ENCODE data around the gene COL6A6.
"Not testable (repeated sequence)": the region's sequence is repeated elsewhere in the genome, so short reads cannot be mapped to it uniquely, and the experiment has no call there.

Gene COL6A6

DNA sequence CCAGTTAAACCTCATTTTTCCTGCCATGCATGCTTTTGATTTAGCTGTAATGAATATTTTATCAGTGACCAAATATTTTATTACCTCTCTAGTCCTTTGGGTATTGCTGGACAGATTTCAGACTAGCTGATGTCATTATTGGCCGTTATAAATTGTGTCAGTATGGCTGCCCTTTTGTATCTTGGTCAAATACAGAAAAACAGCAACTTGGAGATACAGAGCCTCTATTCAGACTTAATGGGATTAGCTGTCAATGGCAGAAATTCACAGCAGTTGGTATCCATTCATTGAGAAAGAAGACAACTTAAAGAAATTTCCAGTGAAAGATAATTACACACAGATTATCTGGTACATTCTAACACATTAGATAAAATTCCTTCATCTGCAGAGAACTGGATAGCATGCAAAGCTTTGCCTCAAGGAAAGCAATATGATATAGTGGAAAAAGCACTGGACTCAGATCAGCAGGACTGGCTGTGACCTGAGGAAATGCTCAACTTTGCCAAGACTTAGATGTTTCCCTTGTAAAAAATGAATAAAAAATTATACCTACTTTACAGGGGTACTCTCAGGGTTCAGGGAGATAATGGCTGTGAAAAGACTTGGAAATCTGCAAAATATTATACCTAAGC is 20.8 kb downstream of the COL6A6 start:
- DNase-seq (ENCODE audit: low read depth in 2 of 2): no peak

DNA sequence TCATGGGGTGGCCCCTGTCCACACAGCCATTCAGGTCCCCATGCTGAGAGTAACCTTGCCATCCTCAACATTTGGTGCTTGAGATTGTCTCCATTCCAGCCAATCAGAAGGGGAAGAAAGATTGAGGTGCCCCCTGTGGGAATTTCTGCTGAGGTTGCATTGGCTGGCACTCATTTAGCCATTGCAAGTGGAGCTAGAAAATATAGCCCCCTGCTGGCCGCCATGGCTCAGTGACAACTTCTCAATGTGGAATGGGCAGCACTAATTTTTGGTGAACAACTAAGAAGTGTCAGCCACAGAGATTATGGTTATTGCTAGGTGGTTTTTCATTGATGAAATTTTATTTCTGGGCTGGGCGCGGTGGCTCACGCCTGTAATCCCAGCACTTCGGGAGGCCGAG is 22.0 kb downstream of the COL6A6 start:
- no peak for DNase-seq (ENCODE audit: low read depth in 2 of 2)

GRCh38 chr3:130543322-130543721 is 26.3 kb downstream of the COL6A6 start:
- DNase-seq (ENCODE audit: low read depth in 2 of 2): no peak

- no peak for DNase-seq (ENCODE audit: low read depth in 2 of 2)
Observed at GRCh38 chr3:130546920-130547679, 30.1 kb downstream of the COL6A6 start.

DNA sequence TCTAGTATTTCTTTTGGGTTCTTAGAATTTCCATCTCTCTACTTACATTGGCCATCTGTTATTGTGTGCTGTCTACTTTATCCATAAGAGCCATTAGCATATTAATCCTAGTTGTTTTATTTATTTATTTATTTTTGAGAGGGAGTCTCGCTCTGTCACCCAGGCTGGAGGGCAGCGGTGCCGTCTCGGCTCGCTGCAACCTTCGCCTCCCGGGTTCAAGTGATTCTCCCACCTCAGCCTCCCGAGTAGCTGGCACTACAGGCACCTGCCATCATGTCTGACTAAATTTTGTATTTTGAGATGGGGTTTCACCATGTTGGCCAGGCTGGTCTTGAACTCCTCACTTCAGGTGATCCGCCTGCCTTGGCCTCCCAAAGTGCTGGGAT is 30.7 kb downstream of the COL6A6 start:
- DNase-seq (ENCODE audit: low read depth in 2 of 2): not testable (repeated sequence)

DNA sequence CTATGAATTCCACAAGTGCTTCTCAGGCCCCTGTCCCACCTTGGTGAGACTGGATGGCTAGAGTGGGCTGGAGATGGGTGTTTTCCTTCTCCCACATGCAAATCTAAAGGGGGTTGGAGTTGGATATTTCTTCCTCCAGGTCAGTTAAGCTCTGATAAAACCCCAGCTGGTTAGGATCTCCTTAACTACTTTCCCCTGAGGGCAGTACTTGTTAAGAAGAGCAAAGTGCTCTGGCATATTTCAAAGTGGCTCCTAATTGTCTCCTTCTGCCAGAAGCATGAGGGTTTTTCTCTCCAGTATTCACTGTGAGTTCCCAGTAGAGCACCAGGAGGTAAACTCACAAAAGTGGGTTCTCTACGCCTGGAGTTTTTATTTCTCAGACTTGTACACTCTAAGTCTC is 31.4 kb downstream of the COL6A6 start:
- DNase-seq (ENCODE audit: low read depth in 2 of 2): no peak

DNA sequence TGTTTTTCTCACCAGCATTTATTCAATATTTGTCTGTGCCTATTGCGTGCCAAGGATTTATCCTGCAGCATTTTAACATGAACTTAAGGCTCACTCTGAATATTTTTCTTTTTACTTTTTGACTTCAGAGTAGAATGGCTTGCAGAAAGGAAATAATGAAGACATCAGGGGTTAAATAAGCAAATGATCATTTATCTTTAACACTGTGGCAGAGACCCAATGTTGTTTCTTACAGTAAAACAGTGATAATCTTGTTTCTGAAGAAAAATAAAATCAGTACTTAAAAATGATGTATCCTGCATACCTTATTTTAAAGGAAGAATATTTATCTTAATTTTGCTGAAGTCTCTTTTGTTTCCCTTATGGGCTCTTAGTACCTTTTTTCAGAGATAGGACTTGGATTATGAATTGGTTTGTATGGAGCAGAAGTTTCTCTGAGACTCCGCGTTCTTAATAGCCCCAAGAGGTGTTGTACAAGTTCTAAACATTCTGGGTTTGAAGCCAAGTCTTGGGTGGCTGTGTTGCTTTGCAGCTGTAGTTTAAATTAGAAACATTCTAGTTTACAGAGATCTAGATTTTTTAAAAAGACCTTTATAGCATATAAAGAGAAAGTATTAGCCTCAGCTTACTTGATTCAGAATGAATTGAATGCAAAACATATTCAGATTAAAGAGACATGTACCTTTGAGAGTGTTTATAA is 40.5 kb downstream of the COL6A6 start:
- DNase-seq (ENCODE audit: low read depth in 2 of 2): no peak

- no peak for DNase-seq (ENCODE audit: low read depth in 2 of 2)
Observed at GRCh38 chr3:130558366-130558765, 41.4 kb downstream of the COL6A6 start.

DNA sequence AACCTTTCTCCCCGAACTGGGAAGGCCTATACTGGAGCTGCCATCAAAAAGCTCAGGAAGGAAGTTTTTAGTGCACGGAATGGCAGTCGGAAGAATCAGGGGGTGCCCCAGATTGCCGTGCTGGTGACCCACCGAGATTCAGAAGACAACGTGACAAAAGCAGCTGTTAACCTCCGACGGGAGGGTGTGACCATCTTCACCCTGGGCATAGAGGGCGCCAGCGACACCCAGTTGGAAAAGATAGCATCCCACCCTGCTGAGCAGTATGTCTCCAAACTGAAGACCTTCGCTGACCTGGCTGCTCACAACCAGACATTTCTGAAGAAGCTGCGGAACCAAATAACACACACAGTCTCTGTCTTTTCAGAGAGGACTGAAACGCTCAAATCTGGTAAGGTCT is 48.2 kb downstream of the COL6A6 start:
- no peak for DNase-seq (ENCODE audit: low read depth in 2 of 2)

All from stimulated activated CD8-positive, alpha-beta memory T cell treated with anti-CD3 and anti-CD28 coated beads, Interleukin-7, amount 100 ng/mL, for 1 hour (primary cell).